Activated naive CD8-positive, alpha-beta T cell treated with anti-CD3 and anti-CD28 coated beads, Interleukin-2, amount 50 U/mL, for 24 hours (primary cell): Measurements from ENCODE around the gene CD8B.
"Not testable (repeated sequence)": the region's sequence is repeated elsewhere in the genome, so short reads cannot be mapped to it uniquely, and the experiment has no call there.

Experiments
- ATAC-seq: fragments of 150-1000 bp; cut with Tn5 transposase; one replicate; pipeline ENCODE4 v1.10.0; 2021
- DNase-seq: peaks from one replicate; pipeline ENCODE4 v3.0.0; 2021
- H3K27ac Mint-ChIP-seq: one replicate; pipeline ENCODE4 v1.8.0; 2021; ENCODE audit warnings: mild to moderate bottlenecking, mixed read lengths
- H3K27me3 Mint-ChIP-seq: one replicate; pipeline ENCODE4 v1.8.0; 2021; ENCODE audit warnings: mixed read lengths
- H3K36me3 Mint-ChIP-seq: one replicate; pipeline ENCODE4 v1.8.0; 2021; ENCODE audit warnings: low read depth, mixed read lengths
- H3K4me1 Mint-ChIP-seq: one replicate; pipeline ENCODE4 v1.8.0; 2021; ENCODE audit warnings: mixed read lengths
- H3K4me3 Mint-ChIP-seq: one replicate; pipeline ENCODE4 v1.8.0; 2021; ENCODE audit warnings: mild to moderate bottlenecking, moderate library complexity, mixed read lengths
- H3K9me3 Mint-ChIP-seq: one replicate; pipeline ENCODE4 v1.8.0; 2021; ENCODE audit warnings: mixed read lengths

The CD8B gene

GRCh38 chr2:86851581-86851980 lies 10.1 kb downstream of the CD8B start:
- not testable (repeated sequence) for DNase-seq, H3K27me3 Mint-ChIP-seq, H3K9me3 Mint-ChIP-seq, H3K4me3 Mint-ChIP-seq
- H3K4me1 Mint-ChIP-seq, result peaks cover 49% of the 10 kb centered on the region
- ATAC-seq, result peak; percentile 61
- H3K36me3 Mint-ChIP-seq, result peaks cover 29% of the 10 kb centered on the region
- H3K27ac Mint-ChIP-seq, result peak overlapping the region; percentile 83

GRCh38 chr2:86842607-86843234 lies 19.0 kb downstream of the CD8B start:
- peaks cover 19% of the 10 kb centered on the region for H3K36me3 Mint-ChIP-seq
- H3K27ac Mint-ChIP-seq, result peak overlapping the region; percentile 86
- H3K4me3 Mint-ChIP-seq, result peak overlapping the region; percentile 32
- not testable (repeated sequence) for H3K9me3 Mint-ChIP-seq, H3K27me3 Mint-ChIP-seq, DNase-seq
- peak; percentile 66 for ATAC-seq
- peaks cover 75% of the 10 kb centered on the region for H3K4me1 Mint-ChIP-seq

- H3K27me3 Mint-ChIP-seq, H3K4me3 Mint-ChIP-seq, DNase-seq, ATAC-seq, H3K9me3 Mint-ChIP-seq: not testable (repeated sequence)
- H3K36me3 Mint-ChIP-seq, result peaks cover 19% of the 10 kb centered on the region
- peaks cover 81% of the 10 kb centered on the region for H3K4me1 Mint-ChIP-seq
- peak overlapping the region; percentile 86 for H3K27ac Mint-ChIP-seq
These were observed 20.4 kb downstream of the CD8B start for GRCh38 chr2:86841330-86841729.

GRCh38 chr2:86839871-86840548 lies 21.7 kb downstream of the CD8B start:
- DNase-seq, H3K27me3 Mint-ChIP-seq, H3K4me3 Mint-ChIP-seq, H3K9me3 Mint-ChIP-seq, ATAC-seq: not testable (repeated sequence)
- Mint-ChIP-seq H3K27ac (peak overlapping the region; percentile 73), H3K4me1 (peaks cover 86% of the 10 kb centered on the region), H3K36me3 (peaks cover 15% of the 10 kb centered on the region)

GRCh38 chr2:86839455-86839854 lies 22.2 kb downstream of the CD8B start:
- H3K27me3 Mint-ChIP-seq, ATAC-seq, H3K9me3 Mint-ChIP-seq, H3K4me3 Mint-ChIP-seq, DNase-seq: not testable (repeated sequence)
- peak overlapping the region; percentile 73 for H3K27ac Mint-ChIP-seq
- peaks cover 89% of the 10 kb centered on the region for H3K4me1 Mint-ChIP-seq
- H3K36me3 Mint-ChIP-seq, result peaks cover 12% of the 10 kb centered on the region

- H3K9me3 Mint-ChIP-seq, ATAC-seq, DNase-seq, H3K36me3 Mint-ChIP-seq, H3K27me3 Mint-ChIP-seq: not testable (repeated sequence)
- Mint-ChIP-seq H3K27ac (peak overlapping the region; percentile 77), H3K4me3 (peak overlapping the region; percentile 29), H3K4me1 (peaks cover 85% of the 10 kb centered on the region)
These were observed 24.0 kb downstream of the CD8B start for GRCh38 chr2:86837714-86838113.

GRCh38 chr2:86836915-86837695 lies 24.6 kb downstream of the CD8B start:
- Mint-ChIP-seq H3K4me3 (peak overlapping the region; percentile 35), H3K4me1 (peaks cover 83% of the 10 kb centered on the region), H3K27ac (peak overlapping the region; percentile 68)
- H3K9me3 Mint-ChIP-seq, H3K27me3 Mint-ChIP-seq, DNase-seq, H3K36me3 Mint-ChIP-seq: not testable (repeated sequence)
- peak; percentile 56 for ATAC-seq

GRCh38 chr2:86835548-86835889 lies 26.2 kb downstream of the CD8B start:
- Mint-ChIP-seq H3K27ac (peak overlapping the region; percentile 76), H3K4me1 (peaks cover 82% of the 10 kb centered on the region)
- H3K4me3 Mint-ChIP-seq, H3K9me3 Mint-ChIP-seq, ATAC-seq, H3K27me3 Mint-ChIP-seq, DNase-seq, H3K36me3 Mint-ChIP-seq: not testable (repeated sequence)

- H3K4me1 Mint-ChIP-seq, result peaks cover 77% of the 10 kb centered on the region
- H3K27me3 Mint-ChIP-seq, result no peaks in the 10 kb centered on the region
- ATAC-seq (no peak), DNase-seq (no peak)
- H3K36me3 Mint-ChIP-seq, result peaks cover 2% of the 10 kb centered on the region
- no peaks in the 10 kb centered on the region for H3K9me3 Mint-ChIP-seq
- H3K27ac Mint-ChIP-seq, result peak overlapping the region; percentile 87
- peak overlapping the region; percentile 60 for H3K4me3 Mint-ChIP-seq
These were observed 28.4 kb downstream of the CD8B start for GRCh38 chr2:86833315-86833714.

- H3K4me3 Mint-ChIP-seq, result peak overlapping the region; percentile 67
- peaks cover 2% of the 10 kb centered on the region for H3K36me3 Mint-ChIP-seq
- DNase-seq, result no peak
- peaks cover 77% of the 10 kb centered on the region for H3K4me1 Mint-ChIP-seq
- peak overlapping the region; percentile 89 for H3K27ac Mint-ChIP-seq
- H3K9me3 Mint-ChIP-seq, result no peaks in the 10 kb centered on the region
- H3K27me3 Mint-ChIP-seq, result no peaks in the 10 kb centered on the region
- ATAC-seq, result no peak
These were observed 29.2 kb downstream of the CD8B start for GRCh38 chr2:86832334-86833096.

- H3K27ac Mint-ChIP-seq, result peak overlapping the region; percentile 89
- peaks cover 2% of the 10 kb centered on the region for H3K36me3 Mint-ChIP-seq
- no peaks in the 10 kb centered on the region for H3K27me3 Mint-ChIP-seq
- ATAC-seq, result no peak
- H3K9me3 Mint-ChIP-seq, result no peaks in the 10 kb centered on the region
- peaks cover 79% of the 10 kb centered on the region for H3K4me1 Mint-ChIP-seq
- H3K4me3 Mint-ChIP-seq, result peak overlapping the region; percentile 67
- DNase-seq, result no peak
These were observed 30.1 kb downstream of the CD8B start for GRCh38 chr2:86831537-86831936.

GRCh38 chr2:86826951-86827350 lies 34.7 kb downstream of the CD8B start:
- Mint-ChIP-seq H3K4me3 (peak overlapping the region; percentile 81), H3K4me1 (peaks cover 87% of the 10 kb centered on the region), H3K27me3 (no peaks in the 10 kb centered on the region), H3K36me3 (peaks cover 4% of the 10 kb centered on the region), H3K27ac (peak overlapping the region; percentile 77), H3K9me3 (no peaks in the 10 kb centered on the region)
- peak; percentile 9 for DNase-seq
- no peak for ATAC-seq

- DNase-seq (peak; percentile 62), ATAC-seq (peak; percentile 74)
- Mint-ChIP-seq H3K27ac (peak overlapping the region; percentile 77), H3K36me3 (peaks cover 2% of the 10 kb centered on the region), H3K4me3 (peak overlapping the region; percentile 81), H3K9me3 (no peaks in the 10 kb centered on the region), H3K4me1 (peaks cover 89% of the 10 kb centered on the region), H3K27me3 (no peaks in the 10 kb centered on the region)
These were observed 35.8 kb downstream of the CD8B start for GRCh38 chr2:86825693-86826381.
